Measurements from ENCODE around the gene LELP1.
"Not testable (repeated sequence)": the region's sequence is repeated elsewhere in the genome, so short reads cannot be mapped to it uniquely, and the experiment has no call there.

The LELP1 gene

DNA sequence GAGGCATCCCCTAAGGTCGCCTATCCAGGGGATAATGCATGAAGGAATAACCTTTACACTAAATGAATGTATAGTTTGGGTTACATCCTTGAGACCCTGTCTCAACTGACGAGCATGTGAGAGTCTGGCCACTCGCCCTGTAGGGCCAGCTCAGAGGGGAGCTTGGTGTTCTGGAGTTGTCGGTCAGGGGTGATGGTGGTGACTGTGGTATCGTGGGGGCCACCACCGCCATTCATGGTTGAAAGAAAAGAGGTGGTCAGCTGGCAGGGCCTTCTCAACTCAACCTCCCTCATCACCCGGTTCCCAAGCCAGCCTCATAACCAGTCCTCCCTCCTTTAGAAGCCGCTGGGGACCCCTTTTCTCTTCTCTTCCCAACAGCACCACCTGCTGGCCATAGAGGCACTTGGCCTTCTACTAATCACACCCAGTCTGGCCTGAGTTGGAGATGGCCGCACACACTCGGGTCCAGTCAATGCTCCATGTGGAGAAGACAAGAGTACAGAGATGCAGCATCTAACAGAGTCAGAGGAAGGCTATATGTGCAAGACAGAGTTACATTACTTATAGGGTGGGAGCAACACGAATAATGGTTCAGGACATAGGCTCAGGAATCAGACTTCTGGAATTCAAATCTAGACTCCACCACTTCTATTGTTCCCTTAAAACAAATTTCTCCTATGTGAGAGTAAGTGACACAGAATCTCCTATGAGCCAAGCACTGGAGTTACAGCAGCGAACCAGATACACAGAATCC, 26.0 kb downstream of the LELP1 start:
- not testable (repeated sequence) for DNase-seq

DNA sequence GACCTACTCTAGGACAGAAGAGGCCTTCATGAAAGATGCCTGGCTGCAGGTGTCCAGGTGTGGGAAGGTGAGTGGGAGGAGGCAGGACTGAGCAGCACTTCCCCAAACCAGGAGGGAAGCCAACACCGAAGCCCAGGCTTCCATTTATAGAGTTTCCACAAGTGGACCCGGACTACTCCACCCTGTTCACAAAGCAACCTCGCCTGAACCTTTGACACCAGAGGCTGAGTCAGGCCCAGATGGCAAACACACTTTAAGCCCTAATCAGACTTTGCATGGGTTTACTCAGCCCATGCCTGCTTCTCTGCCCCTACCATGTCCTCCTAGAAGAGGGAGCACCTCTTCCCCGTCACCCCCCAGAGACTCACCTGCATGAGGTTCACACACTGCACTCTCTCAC, 28.1 kb downstream of the LELP1 start:
- DNase-seq = no peak

DNA sequence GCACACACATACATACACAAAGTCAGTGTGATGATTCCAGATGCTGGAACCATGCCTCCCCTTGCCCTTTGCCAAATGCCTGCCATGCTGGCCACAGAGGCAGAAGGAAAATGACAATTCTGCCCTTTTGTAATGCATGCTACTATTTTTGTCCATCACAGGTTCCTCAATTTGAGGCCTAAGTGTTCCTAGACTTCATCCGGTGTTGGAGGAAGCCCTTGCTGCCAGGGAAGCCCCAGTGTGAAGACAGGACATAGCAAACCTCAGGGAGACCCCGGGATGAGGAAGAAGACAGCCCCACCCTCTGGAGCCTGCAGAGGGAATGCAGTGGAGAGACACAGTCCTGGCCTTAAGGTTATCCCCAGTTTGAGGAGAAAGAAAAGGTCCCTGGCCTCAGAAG, 28.6 kb downstream of the LELP1 start:
- DNase-seq = no peak

DNA sequence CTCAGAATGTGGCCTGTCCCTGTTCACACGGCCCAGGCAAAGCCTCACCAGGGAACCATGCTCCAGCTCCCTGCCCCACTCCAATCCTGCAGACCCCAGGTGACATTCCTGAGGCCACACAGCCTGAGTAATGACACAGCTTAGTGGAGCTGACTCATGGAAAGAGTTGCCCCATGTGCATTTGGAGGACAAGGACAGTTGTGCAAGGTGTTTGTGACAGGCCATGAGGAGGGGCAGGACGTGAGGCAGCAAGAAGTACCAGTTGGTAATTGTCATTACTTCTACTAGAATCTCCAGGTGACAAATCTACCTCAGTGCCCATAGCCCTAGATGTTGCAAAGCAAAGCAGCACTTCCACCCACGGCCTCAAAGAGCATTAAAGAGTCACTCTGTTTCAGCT, 29.3 kb downstream of the LELP1 start:
- no peak for DNase-seq

DNA sequence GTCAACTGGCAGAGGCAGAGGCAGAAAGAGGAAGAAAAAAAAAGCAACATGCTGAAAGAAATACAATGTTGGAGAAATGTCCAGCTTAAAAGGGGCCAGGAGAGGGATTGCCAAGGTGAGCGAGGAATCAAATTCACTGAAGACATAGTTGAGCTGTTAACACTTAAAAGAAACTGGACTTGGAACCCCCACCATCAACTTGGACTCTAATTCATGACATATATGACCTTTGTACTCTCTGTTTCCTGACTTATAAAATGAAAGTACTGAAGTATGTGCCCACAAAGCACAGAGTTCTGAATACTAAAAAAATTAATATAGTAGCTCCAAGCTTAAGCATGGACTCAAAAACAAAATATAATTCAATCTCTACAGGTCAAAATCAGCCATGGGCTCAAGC, 30.2 kb downstream of the LELP1 start:
- DNase-seq = no peak

DNA sequence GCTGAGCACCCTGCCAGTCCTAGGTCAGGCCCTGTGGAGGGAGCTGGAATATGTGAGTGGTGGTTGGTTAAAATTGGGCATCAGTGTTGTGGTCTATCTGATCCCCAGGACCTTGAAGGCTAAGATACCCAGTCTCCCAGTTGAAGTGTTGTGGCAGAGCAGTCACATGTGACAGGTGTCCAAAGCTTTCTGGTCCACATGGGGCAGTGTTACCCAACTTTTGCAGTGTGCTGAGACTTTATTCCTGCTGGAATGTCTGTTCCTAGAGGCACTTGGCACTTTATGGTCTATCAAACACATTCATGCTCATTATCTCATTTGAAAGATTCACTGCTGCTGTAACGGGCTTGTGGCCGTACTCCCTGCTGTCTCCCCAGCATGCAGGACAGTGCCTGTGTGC, 35.3 kb downstream of the LELP1 start:
- no peak for DNase-seq

DNA sequence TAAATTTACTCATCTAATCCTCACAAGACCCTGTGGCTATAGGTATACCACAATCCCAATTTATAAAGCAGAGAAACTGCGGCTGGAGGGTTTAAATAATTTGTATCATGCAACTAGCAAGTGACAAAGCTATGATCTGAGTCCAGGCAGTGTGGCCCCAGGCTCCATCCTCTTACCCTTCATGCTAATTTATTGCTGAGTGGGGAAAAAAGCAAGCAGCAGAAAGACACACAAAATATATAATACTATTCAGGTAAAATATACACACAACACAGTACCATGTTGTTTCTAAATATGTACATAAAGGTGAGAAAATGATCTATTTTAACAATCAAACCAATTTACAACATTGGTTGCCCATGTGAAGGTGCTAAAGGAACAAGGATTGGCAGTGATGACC, 38.9 kb downstream of the LELP1 start:
- no peak for DNase-seq

DNA sequence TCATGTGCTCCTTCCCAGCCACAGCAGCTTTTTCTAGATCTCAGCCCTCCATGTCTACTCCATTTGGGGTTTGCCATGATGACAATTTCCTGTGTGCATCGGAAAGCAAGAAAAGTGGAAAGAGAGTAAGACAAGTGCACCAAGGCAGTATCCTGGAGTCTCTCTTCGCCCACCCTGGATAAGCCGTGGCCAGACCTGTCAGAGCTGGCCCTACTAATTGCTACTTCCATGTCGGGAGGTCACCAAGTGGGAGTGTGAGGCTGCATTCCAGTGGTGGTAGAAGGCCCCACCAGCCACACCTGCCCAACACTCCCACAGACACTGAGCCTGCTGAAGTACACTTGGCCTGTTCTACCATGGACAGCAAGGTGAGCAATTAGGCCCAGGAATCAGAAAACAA, 42.2 kb downstream of the LELP1 start:
- no peak for DNase-seq

DNA sequence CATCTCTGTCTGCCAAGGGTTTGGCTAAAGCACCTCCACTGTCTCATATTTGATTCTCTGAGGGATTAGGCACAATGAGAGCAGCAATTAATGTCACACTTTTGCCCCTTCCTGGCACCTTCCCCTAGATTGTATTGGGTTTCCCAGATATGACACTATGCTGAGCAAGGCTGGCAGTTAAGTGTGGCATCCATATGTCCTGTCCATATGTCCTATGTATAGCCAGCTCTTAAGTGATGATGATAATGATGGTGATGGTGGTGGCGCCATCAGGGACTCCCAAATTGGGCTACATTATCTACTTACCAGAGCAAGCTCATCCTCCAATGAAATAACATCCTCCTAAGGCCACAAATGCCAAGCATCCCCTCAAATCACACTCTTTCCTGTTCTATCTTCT, 42.8 kb downstream of the LELP1 start:
- DNase-seq = no peak

DNA sequence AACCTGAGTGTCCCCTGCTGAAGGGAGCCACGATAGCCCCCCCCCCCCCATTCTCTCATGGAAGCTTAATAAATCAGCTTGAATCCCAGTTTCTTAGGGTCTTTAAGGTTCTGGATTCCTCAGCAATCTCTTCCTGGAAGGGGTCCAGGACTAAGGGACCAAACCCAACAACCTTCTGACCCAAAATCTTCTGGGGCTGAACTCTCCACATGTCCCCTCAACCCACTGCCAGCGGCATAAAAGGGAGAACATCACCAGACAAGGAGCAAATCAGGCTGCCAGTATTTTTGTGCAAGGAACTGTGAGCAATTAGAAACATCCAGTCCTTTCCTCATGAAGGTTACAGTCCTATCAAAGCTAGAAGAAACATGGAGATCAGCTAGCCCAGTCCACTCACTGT, 43.6 kb downstream of the LELP1 start:
- no peak for DNase-seq

DNA sequence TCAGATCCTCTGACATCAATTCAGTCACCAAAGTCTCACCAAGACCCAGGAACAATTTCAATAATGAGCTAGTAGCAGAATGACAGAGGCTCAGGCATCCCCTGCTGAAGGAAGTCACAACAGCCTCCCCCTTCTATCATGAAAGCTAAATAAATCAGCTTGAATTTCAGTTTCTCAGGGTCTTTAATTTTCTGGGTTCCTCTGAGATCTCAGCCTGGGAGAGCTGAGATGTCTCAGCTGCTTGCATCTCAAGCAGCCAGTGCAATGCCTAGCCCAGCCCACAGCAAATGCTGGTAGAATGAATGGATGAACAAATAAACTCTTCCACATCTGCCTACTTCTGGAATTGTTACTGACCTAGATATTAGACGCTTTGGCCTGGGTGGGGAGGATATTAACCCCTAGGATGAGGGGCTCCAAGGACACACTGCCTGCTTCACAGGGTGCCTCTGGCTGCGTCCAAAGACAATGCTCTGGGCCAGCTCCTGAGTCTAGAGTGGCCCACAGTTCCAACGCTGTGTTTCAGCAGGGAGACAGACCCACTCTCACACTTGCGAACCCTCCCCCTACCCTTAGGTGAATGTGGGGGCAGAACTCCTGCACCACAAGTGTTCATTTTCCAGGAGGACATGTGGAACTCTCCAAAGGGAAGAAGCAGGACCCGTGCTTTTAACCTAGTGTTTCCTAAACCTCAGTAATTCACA, 45.1 kb downstream of the LELP1 start:
- DNase-seq = no peak

DNA sequence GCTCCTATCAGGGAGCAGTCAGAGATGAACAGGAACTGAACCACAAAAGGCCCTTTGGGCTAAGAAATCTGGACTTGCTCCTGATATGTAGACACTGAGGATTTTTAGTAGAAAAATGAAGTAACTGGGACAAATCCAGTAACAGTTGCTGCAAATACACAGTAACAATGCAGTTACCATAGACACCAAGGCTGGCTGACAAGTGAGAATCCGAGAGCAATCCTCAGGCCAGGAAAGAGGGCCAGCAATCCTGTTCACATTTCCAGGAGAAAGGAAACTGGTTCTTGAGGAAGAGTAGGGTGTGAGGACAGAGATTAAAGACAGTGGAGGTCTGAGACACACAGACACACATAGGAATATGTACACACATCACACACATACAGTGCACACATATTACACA, 46.9 kb downstream of the LELP1 start:
- DNase-seq = no peak

DNA sequence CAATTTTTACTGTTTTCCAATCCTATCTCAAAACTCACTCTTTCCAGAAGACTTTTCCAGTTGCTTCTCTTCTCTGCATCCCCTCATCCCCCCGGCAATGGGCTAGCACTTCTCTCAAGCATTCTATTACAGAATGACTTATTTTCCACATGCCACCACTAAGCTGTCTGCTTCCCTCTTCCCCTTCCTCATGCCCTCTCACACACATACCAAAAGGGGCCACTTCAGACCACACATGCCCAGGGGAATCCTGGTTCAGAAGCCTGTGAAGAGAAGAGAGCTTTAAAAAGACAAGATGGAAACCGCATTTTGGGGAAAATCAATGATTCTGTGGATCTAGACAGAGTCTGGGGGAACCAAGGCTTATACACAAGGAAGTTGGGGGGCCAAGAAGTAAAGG, 47.9 kb downstream of the LELP1 start:
- no peak for DNase-seq

DNA sequence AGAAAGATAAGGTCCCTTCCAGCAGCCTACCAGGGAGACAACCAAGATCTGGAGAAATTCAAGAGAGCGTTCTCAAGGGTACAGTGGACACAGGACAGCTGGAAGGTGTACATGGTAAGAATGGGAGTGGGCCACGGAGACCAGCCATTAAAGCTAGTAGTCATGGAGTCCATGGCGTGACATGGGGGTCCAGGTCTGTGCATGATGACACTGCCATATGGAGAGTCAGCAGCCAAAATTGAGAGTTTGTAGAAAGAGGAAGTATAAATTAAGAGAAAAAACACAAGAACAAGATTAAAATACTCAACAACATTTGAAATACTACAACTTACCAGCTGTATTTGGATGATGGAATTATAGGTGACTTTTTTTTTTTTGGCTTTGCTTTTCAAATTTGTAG, 48.3 kb downstream of the LELP1 start:
- no peak for DNase-seq

DNA sequence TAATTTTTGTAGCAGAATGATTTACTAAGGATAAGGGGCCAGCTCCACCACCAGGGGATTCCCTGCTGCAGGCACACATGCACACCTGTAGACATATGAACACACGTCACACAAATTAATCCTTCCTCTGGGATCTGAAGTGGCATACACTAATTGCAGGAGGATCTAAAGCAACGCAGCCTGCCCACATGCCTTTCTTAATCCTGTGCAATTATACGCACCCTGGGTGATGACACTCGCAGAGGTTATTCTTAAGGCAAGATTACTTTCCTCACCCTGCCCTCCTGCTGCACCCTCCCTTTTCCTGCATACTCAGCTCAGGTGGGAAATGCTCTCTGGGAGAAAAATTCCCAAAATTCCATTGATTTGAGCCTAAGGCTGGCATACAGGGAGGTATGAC, 48.8 kb downstream of the LELP1 start:
- DNase-seq = no peak

DNA sequence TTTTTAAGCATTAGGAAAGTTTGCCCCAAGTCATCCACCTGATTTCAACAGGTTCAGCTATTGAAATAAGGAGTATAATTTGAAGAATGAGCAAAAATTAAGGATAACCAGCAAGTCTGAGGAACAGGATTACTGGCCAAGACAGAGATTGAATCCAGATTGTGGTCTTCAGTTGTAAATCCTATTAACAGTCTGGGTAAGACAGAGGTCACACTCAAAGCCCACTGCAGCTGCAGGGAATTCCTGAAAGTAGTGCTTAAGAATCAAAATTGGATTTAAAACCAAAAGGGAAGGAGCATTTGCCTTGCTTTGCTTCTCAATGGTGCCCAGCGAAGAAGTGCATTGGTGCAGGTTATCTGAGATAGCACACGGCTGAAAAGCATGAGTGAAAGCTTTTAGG, 49.8 kb downstream of the LELP1 start:
- no peak for DNase-seq

DNA sequence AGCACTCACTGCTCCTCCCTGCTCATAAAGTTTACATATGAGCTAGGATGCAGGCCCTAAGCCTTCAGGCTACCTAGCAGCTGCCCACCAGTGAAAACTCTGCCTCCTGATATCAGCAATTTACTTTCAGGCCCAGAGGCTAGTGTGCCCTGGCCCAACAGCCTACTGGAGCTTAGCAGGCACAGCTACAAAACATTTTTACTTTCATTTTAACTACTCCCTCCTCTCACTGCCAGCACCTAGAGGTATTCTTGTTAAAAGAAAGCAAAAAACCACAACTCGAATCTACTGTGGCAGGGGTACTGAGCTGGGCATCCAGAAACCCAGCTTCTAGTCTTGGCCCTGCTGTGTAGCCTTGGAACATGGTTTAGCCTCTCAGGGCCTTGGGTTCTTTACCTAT, 50.5 kb downstream of the LELP1 start:
- no peak for DNase-seq

Measured in fibroblast of skin of abdomen (primary cell).